Measurements from ENCODE around the gene PRKAG1.

PRKAG1 gene

GRCh38 chr12:49012739-49013138, 5.8 kb downstream of the PRKAG1 start:
- Histone ChIP-seq H3K4me3 (ENCODE audit: insufficient read depth, low read depth, low read length, poor library complexity, severe bottlenecking) (no peak overlapping the region), H3K4me1 (ENCODE audit: control insufficient read depth, insufficient read depth, low read length, poor library complexity, severe bottlenecking) (peaks cover 3% of the 10 kb centered on the region), H3K36me3 (ENCODE audit: control insufficient read depth, insufficient read depth, low read length) (peaks cover 31% of the 10 kb centered on the region), H3K9me3 (ENCODE audit: control insufficient read depth, low read length) (no peaks in the 10 kb centered on the region), H3K27me3 (replicated peaks; ENCODE audit: control insufficient read depth, insufficient read depth, low read length, poor library complexity, severe bottlenecking) (no peaks in the 10 kb centered on the region), H3K27ac (ENCODE audit: insufficient read depth, low read length, poor library complexity, severe bottlenecking) (no peak overlapping the region)
- no peak for DNase-seq

DNA sequence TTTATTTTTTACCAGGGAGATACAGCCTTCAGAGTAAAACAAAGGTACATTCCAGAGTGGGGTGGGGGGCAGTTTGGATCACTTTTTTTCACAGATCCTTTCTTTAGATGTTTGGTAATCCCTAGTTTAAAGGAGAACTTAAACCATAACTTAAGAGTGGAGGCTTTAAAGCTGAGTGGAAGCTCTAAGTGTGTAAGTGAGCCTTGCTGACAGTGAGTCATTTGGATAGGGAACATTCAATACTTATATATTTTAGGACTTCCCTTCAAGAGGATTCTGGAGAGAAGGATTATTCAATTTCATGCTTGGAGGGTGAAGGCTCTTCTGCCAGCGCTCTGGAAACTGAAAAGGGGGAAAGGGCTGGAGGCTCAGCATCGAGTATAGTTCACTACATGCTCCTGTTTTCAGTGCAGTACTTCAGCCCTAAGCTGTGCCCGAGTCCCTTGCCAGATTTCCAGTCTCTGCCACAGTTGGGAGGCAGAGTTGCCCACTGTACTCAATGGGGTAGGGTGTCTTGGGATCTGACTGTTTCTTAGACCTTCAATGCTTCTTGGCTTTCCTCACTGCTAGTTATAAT, 8.4 kb downstream of the PRKAG1 start:
- no peaks in the 10 kb centered on the region for H3K4me1 ChIP-seq (ENCODE audit: control insufficient read depth, insufficient read depth, low read length, poor library complexity, severe bottlenecking)
- H3K36me3 ChIP-seq (ENCODE audit: control insufficient read depth, insufficient read depth, low read length) = peaks cover 40% of the 10 kb centered on the region
- H3K27ac ChIP-seq (ENCODE audit: insufficient read depth, low read length, poor library complexity, severe bottlenecking) = no peak overlapping the region
- no peaks in the 10 kb centered on the region for H3K9me3 ChIP-seq (ENCODE audit: control insufficient read depth, low read length)
- no peaks in the 10 kb centered on the region for H3K27me3 ChIP-seq (replicated peaks; ENCODE audit: control insufficient read depth, insufficient read depth, low read length, poor library complexity, severe bottlenecking)
- DNase-seq = no peak
- H3K4me3 ChIP-seq (ENCODE audit: insufficient read depth, low read depth, low read length, poor library complexity, severe bottlenecking) = no peak overlapping the region

- peaks cover 53% of the 10 kb centered on the region for H3K36me3 ChIP-seq (ENCODE audit: control insufficient read depth, insufficient read depth, low read length)
- H3K4me3 ChIP-seq (ENCODE audit: insufficient read depth, low read depth, low read length, poor library complexity, severe bottlenecking) = no peak overlapping the region
- no peak overlapping the region for H3K27ac ChIP-seq (ENCODE audit: insufficient read depth, low read length, poor library complexity, severe bottlenecking)
These were observed 9.6 kb downstream of the PRKAG1 start for GRCh38 chr12:49008943-49009342.

GRCh38 chr12:49000346-49000745, 18.2 kb downstream of the PRKAG1 start:
- no peak for DNase-seq
- Histone ChIP-seq H3K27ac (ENCODE audit: insufficient read depth, low read length, poor library complexity, severe bottlenecking) (no peak overlapping the region), H3K4me1 (ENCODE audit: control insufficient read depth, insufficient read depth, low read length, poor library complexity, severe bottlenecking) (peaks cover 41% of the 10 kb centered on the region), H3K36me3 (ENCODE audit: control insufficient read depth, insufficient read depth, low read length) (peaks cover 34% of the 10 kb centered on the region), H3K4me3 (ENCODE audit: insufficient read depth, low read depth, low read length, poor library complexity, severe bottlenecking) (no peak overlapping the region), H3K9me3 (ENCODE audit: control insufficient read depth, low read length) (no peaks in the 10 kb centered on the region), H3K27me3 (replicated peaks; ENCODE audit: control insufficient read depth, insufficient read depth, low read length, poor library complexity, severe bottlenecking) (peaks cover 24% of the 10 kb centered on the region)

More at GRCh38 chr12:49008943-49009342, 9.6 kb downstream of the PRKAG1 start:
- Histone ChIP-seq H3K27me3 (replicated peaks; ENCODE audit: control insufficient read depth, insufficient read depth, low read length, poor library complexity, severe bottlenecking) (no peaks in the 10 kb centered on the region), H3K9me3 (ENCODE audit: control insufficient read depth, low read length) (no peaks in the 10 kb centered on the region), H3K4me1 (ENCODE audit: control insufficient read depth, insufficient read depth, low read length, poor library complexity, severe bottlenecking) (no peaks in the 10 kb centered on the region)
- DNase-seq = no peak

GRCh38 chr12:48999371-49000131, 19.0 kb downstream of the PRKAG1 start, which contains the start of gene DDN:
TSS of gene DDN (minus strand) at chr12:48999375. CDS start at chr12:48999287, 88 bp downstream.
- peak in 2 of 3 donors; percentile 19 to 22 for DNase-seq
- Histone ChIP-seq H3K27ac (ENCODE audit: insufficient read depth, low read length, poor library complexity, severe bottlenecking) (no peak within 1 kb of the TSS), H3K4me1 (ENCODE audit: control insufficient read depth, insufficient read depth, low read length, poor library complexity, severe bottlenecking) (peaks cover 46% of the 10 kb centered on the region), H3K36me3 (ENCODE audit: control insufficient read depth, insufficient read depth, low read length) (peaks cover 27% of the 10 kb centered on the region), H3K27me3 (replicated peaks; ENCODE audit: control insufficient read depth, insufficient read depth, low read length, poor library complexity, severe bottlenecking) (peaks cover 31% of the 10 kb centered on the region), H3K4me3 (ENCODE audit: insufficient read depth, low read depth, low read length, poor library complexity, severe bottlenecking) (peak within 1 kb of the TSS; percentile 59), H3K9me3 (ENCODE audit: control insufficient read depth, low read length) (no peaks in the 10 kb centered on the region)

DNA sequence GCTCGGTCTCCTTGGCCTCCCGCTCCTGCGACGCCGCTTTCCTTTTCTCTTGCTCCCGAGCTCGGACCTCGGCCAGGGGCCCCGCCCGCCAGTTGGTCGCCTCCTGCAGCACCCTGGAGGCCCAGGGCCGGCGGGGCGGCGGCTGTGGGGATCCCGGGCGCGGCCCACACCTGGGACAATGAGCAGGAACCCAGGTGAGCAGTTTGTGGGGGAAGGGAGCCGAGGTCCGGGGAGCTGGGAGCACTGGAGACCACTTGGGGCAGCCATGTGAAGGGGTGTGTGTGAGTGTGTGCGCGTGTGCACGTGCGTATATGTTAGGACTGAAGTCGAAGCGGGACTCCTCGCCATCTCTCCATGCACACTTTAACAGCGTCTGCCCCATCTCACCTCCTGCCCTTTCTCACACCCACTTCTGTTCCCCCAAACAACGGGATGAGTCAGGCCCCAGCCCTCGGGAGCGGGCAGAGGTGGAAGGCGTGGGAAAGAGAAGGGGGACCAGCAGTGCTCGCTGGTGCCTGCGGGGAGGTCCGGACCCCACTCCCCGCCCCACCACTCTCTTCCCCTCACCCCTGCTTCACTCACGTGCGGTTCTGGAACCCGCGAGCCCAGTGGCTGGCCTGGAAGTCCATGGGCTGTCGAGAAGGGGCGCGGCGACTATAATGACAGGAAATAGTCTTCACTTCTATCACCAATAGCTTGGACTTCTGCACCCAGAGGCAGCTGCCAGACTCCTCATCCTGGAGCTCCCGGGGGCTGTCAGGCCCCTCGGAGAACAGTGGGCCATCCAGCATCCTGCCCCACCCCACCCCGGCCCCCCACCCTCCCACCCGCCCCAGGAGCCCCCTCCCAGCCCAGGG, 19.9 kb downstream of the PRKAG1 start:
- peak overlapping the region; percentile 59 for H3K4me3 ChIP-seq (ENCODE audit: insufficient read depth, low read depth, low read length, poor library complexity, severe bottlenecking)
- no peak overlapping the region for H3K27ac ChIP-seq (ENCODE audit: insufficient read depth, low read length, poor library complexity, severe bottlenecking)
- H3K36me3 ChIP-seq (ENCODE audit: control insufficient read depth, insufficient read depth, low read length) = peaks cover 18% of the 10 kb centered on the region
- no peaks in the 10 kb centered on the region for H3K9me3 ChIP-seq (ENCODE audit: control insufficient read depth, low read length)
- DNase-seq = no peak
- peaks cover 37% of the 10 kb centered on the region for H3K27me3 ChIP-seq (replicated peaks; ENCODE audit: control insufficient read depth, insufficient read depth, low read length, poor library complexity, severe bottlenecking)
- peaks cover 46% of the 10 kb centered on the region for H3K4me1 ChIP-seq (ENCODE audit: control insufficient read depth, insufficient read depth, low read length, poor library complexity, severe bottlenecking)

GRCh38 chr12:48997719-48998496, 20.7 kb downstream of the PRKAG1 start:
- H3K4me1 ChIP-seq (ENCODE audit: control insufficient read depth, insufficient read depth, low read length, poor library complexity, severe bottlenecking) = peaks cover 46% of the 10 kb centered on the region
- peak overlapping the region; percentile 59 for H3K4me3 ChIP-seq (ENCODE audit: insufficient read depth, low read depth, low read length, poor library complexity, severe bottlenecking)
- peaks cover 10% of the 10 kb centered on the region for H3K36me3 ChIP-seq (ENCODE audit: control insufficient read depth, insufficient read depth, low read length)
- DNase-seq = peak in 1 of 3 donors; percentile 31
- no peaks in the 10 kb centered on the region for H3K9me3 ChIP-seq (ENCODE audit: control insufficient read depth, low read length)
- H3K27ac ChIP-seq (ENCODE audit: insufficient read depth, low read length, poor library complexity, severe bottlenecking) = no peak overlapping the region
- H3K27me3 ChIP-seq (replicated peaks; ENCODE audit: control insufficient read depth, insufficient read depth, low read length, poor library complexity, severe bottlenecking) = peaks cover 37% of the 10 kb centered on the region

GRCh38 chr12:48996794-48997718, 21.5 kb downstream of the PRKAG1 start:
- Histone ChIP-seq H3K27ac (ENCODE audit: insufficient read depth, low read length, poor library complexity, severe bottlenecking) (no peak overlapping the region), H3K9me3 (ENCODE audit: control insufficient read depth, low read length) (no peaks in the 10 kb centered on the region), H3K27me3 (replicated peaks; ENCODE audit: control insufficient read depth, insufficient read depth, low read length, poor library complexity, severe bottlenecking) (peaks cover 37% of the 10 kb centered on the region), H3K4me3 (ENCODE audit: insufficient read depth, low read depth, low read length, poor library complexity, severe bottlenecking) (peak overlapping the region; percentile 59), H3K36me3 (ENCODE audit: control insufficient read depth, insufficient read depth, low read length) (peaks cover 2% of the 10 kb centered on the region), H3K4me1 (ENCODE audit: control insufficient read depth, insufficient read depth, low read length, poor library complexity, severe bottlenecking) (peaks cover 46% of the 10 kb centered on the region)
- DNase-seq = peak; percentile 55 to 59 (median 59)

Measured in effector memory CD4-positive, alpha-beta T cell (primary cell).